ENCODE measurements around the gene ADGRG3. TPM values are rescaled to one million over a fixed set of nuclear protein-coding genes. Genes with fewer than 3 reads are reported as not detected.

Gene ADGRG3
- total and polyA plus RNA-seq, 8 donors = 0.46 to 50.2 (median 1.7) TPM; not detected in 2

GRCh38 chr16:57735755-57736418, 67.8 kb downstream of the ADGRG3 start, which contains the start of gene KATNB1:
Gene KATNB1, plus strand, starts transcription at chr16:57735770. Its CDS starts 1,474 bp downstream, at chr16:57737244.
- peak within 1 kb of the TSS; percentile 82 to 93 (median 87) for H3K27ac ChIP-seq
- intact Hi-C loops (cut with DNase I; ENCODE audit: low total_unique reads) = no loop called here
- WGBS, 5 donors = 0 to 2% (median 1%) methylated on average over 30 to 35 of the region's 35 CpGs

DNA sequence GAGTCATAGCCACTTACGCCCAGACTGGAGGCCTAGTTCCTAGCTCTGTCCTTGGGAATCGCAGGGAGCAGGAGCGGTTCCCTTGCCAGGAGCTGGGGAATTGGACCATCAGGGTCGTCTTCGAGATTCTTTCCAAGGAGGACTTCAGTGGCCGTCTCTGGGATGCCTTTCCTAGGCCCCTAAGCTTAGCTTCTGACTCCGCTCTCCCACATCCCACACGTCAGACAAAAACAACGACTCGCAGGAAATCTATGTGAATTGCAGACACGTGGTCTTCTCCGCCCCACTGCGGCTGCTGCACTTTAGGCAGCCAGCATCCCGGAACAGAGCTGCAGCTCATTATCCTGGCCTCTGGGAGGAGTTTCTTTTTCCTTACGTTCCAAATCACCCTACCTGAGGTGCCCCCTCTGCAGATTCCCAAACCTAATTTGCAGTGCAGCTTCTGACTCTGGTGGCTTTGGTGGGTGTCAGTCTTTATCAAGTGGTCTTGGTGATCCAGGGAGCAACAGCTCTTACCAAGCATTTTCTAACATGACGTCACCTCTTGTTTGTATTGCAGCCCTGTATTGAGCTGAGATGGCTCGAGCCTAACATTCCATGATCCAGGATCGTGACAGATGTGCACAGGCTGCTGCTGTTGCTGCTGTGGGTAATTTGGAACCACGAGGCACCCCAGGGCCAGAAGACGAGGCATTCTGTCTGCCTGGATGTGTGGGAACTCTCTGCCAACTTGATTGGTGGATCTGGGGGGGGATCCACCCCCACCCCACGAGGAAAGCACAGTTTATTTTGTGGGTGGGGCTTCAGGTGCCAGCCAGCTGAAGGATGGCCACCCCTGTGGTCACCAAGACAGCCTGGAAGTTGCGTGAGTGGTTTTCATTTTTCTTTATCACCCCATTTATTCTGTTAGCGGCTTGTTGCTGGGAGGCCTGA, 68.6 kb downstream of the ADGRG3 start:
- intact Hi-C loops (cut with DNase I; ENCODE audit: low total_unique reads) = no loop called here
- no peak for TF ChIP-seq CTCF (IDR thresholded peaks at IDR 0.05)
- TF ChIP-seq POLR2AphosphoS5 (IDR thresholded peaks at IDR 0.05) = peak in 1 of 3 donors; percentile 58
- H3K4me1 ChIP-seq = peaks cover 14 to 40% (median 23%) of the 10 kb centered on the region in 4 donors
- H3K27ac ChIP-seq = peak overlapping the region; percentile 62 to 86 (median 81)
- WGBS, 5 donors = 4 to 12% (median 7%) methylated on average over 22 to 23 of the region's 23 CpGs
- H3K4me3 ChIP-seq = peak overlapping the region; percentile 75 to 97 (median 84)
- H3K36me3 ChIP-seq = peaks cover 3 to 27% (median 3%) of the 10 kb centered on the region in 4 donors
- H3K27me3 ChIP-seq = no peaks in the 10 kb centered on the region
- peak; percentile 46 to 88 for DNase-seq
- H3K9me3 ChIP-seq = no peaks in the 10 kb centered on the region

More at GRCh38 chr16:57735755-57736418, 67.8 kb downstream of the ADGRG3 start, which contains the start of gene KATNB1:
- Histone ChIP-seq H3K4me1 (peaks cover 14 to 40% (median 23%) of the 10 kb centered on the region in 4 donors), H3K27me3 (no peaks in the 10 kb centered on the region), H3K9me3 (no peaks in the 10 kb centered on the region), H3K4me3 (peak within 1 kb of the TSS; percentile 77 to 97 (median 92)), H3K36me3 (peaks cover 0 to 22% (median 2%) of the 10 kb centered on the region in 4 donors)
- TF ChIP-seq POLR2A (IDR thresholded peaks at IDR 0.05) = no peak
- TF ChIP-seq EP300 (IDR thresholded peaks at IDR 0.05) = no peak
- TF ChIP-seq CTCF (IDR thresholded peaks at IDR 0.05) = no peak
- peak in 1 of 3 donors; percentile 11 for TF ChIP-seq POLR2AphosphoS5 (IDR thresholded peaks at IDR 0.05)
- peak in 1 of 2 donors; percentile 65 for DNase-seq

DNA sequence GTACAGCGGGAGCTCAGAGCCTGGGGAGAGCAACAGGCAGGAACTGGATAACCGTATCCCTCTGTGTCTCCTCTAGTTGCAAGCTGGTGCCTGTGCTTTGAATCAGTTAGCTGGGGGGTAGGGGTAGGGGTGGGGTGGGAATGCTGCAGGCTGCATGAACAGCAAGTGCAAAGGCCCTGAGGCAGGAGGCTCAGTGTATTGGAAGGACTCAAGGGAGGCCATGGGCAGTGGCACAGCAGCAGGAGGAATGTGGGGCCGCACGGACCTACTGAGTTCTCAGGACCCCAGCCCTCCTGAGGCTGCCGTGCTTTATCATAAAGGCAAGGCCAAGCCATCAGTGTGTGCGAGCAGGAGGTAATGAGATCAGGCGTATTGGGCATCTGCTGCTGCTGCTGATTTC, 70.7 kb downstream of the ADGRG3 start:
- Histone ChIP-seq H3K4me1 (peaks cover 14 to 39% (median 23%) of the 10 kb centered on the region in 4 donors), H3K36me3 (peaks cover 3 to 47% (median 20%) of the 10 kb centered on the region in 4 donors), H3K27ac (no peak overlapping the region), H3K4me3 (no peak overlapping the region), H3K9me3 (no peaks in the 10 kb centered on the region), H3K27me3 (no peaks in the 10 kb centered on the region)
- intact Hi-C loops (cut with DNase I; ENCODE audit: low total_unique reads) = no loop called here
- WGBS, 5 donors = 96 to 99% (median 98%) methylated on average over 7 of the region's 7 CpGs
- DNase-seq = no peak
- no peak for TF ChIP-seq POLR2A (IDR thresholded peaks at IDR 0.05)
- no peak for TF ChIP-seq EP300 (IDR thresholded peaks at IDR 0.05)
- TF ChIP-seq CTCF (IDR thresholded peaks at IDR 0.05) = no peak
- TF ChIP-seq POLR2AphosphoS5 (IDR thresholded peaks at IDR 0.05) = no peak

Other genes with a start within 250 kb of the ADGRG3 start
- 100 to 1,000 TPM in 1 of 5 donors, 10 to 100 TPM in 4; 14.0 to 146 (median 37.7) TPM for gene CIAPIN1, start 220.9 kb upstream of the ADGRG3 start, total RNA-seq
- 10 to 100 TPM; 18.6 to 35.9 (median 29.6) TPM for gene CIAPIN1, start 220.9 kb upstream of the ADGRG3 start, polyA plus RNA-seq
- 100 to 1,000 TPM in 1 of 5 donors, 10 to 100 TPM in 4; 40.6 to 108 (median 58.9) TPM for gene COQ9, start 220.8 kb upstream of the ADGRG3 start, total RNA-seq
- 10 to 100 TPM; 56.4 to 79.3 (median 74.5) TPM for gene COQ9, start 220.8 kb upstream of the ADGRG3 start, polyA plus RNA-seq
- 100 to 1,000 TPM in 2 of 5 donors, 10 to 100 TPM in 3; 60.0 to 162 (median 84.4) TPM for gene POLR2C, start 205.6 kb upstream of the ADGRG3 start, total RNA-seq
- gene POLR2C, start 205.6 kb upstream of the ADGRG3 start, polyA plus RNA-seq = 10 to 100 TPM; 31.8 to 56.1 (median 48.9) TPM
- 10 to 100 TPM; 11.2 to 51.0 (median 23.9) TPM for gene DOK4, start 181.8 kb upstream of the ADGRG3 start, total RNA-seq
- gene DOK4, start 181.8 kb upstream of the ADGRG3 start, polyA plus RNA-seq = 10 to 100 TPM; 21.5 to 55.9 (median 44.6) TPM
- 10 to 100 TPM in 2 of 5 donors, 1 to 10 TPM in 2, not detected in 1; 1.7 to 14.5 (median 6.9) TPM for gene CCDC102A, start 131.7 kb upstream of the ADGRG3 start, total RNA-seq
- gene CCDC102A, start 131.7 kb upstream of the ADGRG3 start, polyA plus RNA-seq = 1 to 10 TPM; 2.3 to 6.5 (median 4.1) TPM
- gene ADGRG5, start 125.7 kb upstream of the ADGRG3 start, total RNA-seq = 1 to 10 TPM in 1 of 5 donors, under 1 TPM in 2, not detected in 2; under 0.01 to 1.4 (median 0.18) TPM
- under 1 TPM; 0.19 to 0.80 (median 0.76) TPM for gene ADGRG5, start 125.7 kb upstream of the ADGRG3 start, polyA plus RNA-seq
- gene ADGRG1, start 39.7 kb upstream of the ADGRG3 start, total RNA-seq = 10 to 100 TPM; 17.4 to 84.8 (median 47.2) TPM
- 10 to 100 TPM in 2 of 3 donors, 1 to 10 TPM in 1; 8.9 to 30.9 (median 21.7) TPM for gene ADGRG1, start 39.7 kb upstream of the ADGRG3 start, polyA plus RNA-seq
- gene DRC7, start 26.5 kb downstream of the ADGRG3 start, total RNA-seq = not detected
- not detected for gene DRC7, start 26.5 kb downstream of the ADGRG3 start, polyA plus RNA-seq
- 10 to 100 TPM in 4 of 5 donors, 1 to 10 TPM in 1; 6.7 to 58.5 (median 25.7) TPM for gene KATNB1, start 67.5 kb downstream of the ADGRG3 start, total RNA-seq
- gene KATNB1, start 67.5 kb downstream of the ADGRG3 start, polyA plus RNA-seq = 10 to 100 TPM; 12.7 to 13.5 (median 13.3) TPM
- gene KIFC3, start 134.2 kb downstream of the ADGRG3 start, total RNA-seq = 100 to 1,000 TPM in 1 of 5 donors, 10 to 100 TPM in 3, 1 to 10 TPM in 1; 2.3 to 249 (median 40.0) TPM
- 10 to 100 TPM; 21.1 to 46.6 (median 22.1) TPM for gene KIFC3, start 134.2 kb downstream of the ADGRG3 start, polyA plus RNA-seq

All from stomach (tissue), 9 donors.